IMR-90 (cell line): ENCODE measurements around the gene C10orf95. TPM values are rescaled to one million over a fixed set of nuclear protein-coding genes. Genes with fewer than 3 reads are reported as not detected.

Source experiments
- ATAC-seq: fragments of 200-7000 bp; cut with Tn5 transposase; 2 replicates; pipeline ENCODE4 v1.9.1; 2020; ENCODE audit warnings: low read depth, mild to moderate bottlenecking, moderate library complexity
- BruUV-seq: library from RNA; stranded (reverse); fragments of 400-500 nt; replicated peaks from 2 replicates; lab custom pipeline; 2021; lab: Mats Ljungman, UMichigan
- CTCF ChIA-PET: fragments of 300-600 bp; formaldehyde crosslinking; extraction: SDS; loops from one replicate; lab custom pipeline; 2021; ENCODE audit warnings: antibody characterized with exemption; lab: Yijun Ruan, JAX
- POLR2A ChIA-PET: fragments of 300-600 bp; sonication (Branson Sonifier 250); formaldehyde crosslinking; loops from one replicate; lab custom pipeline; 2022; ENCODE audit warnings: antibody characterized with exemption; ENCODE audit not compliant: unreplicated experiment; lab: Charles Lee
- DNase-seq: peaks from one replicate; pipeline ENCODE4 v3.0.0; 2013
- H2AFZ ChIP-seq: replicated peaks from 2 replicates; pipeline ENCODE3; 2013; ENCODE audit warnings: low read length, mild to moderate bottlenecking; ENCODE audit not compliant: poor library complexity
- H2AK5ac ChIP-seq: 2 replicates; pipeline ENCODE4 v1.6.1; 2013; ENCODE audit warnings: low read depth, low read length, inconsistent platforms
- H2AK9ac ChIP-seq: replicated peaks from 2 replicates; pipeline ENCODE3; 2013; ENCODE audit warnings: mild to moderate bottlenecking, low read depth, low read length, moderate library complexity; ENCODE audit not compliant: poor library complexity
- H2BK120ac ChIP-seq: 2 replicates; pipeline ENCODE4 v1.6.1; 2013; ENCODE audit warnings: low read depth, low read length, inconsistent platforms
- H2BK15ac ChIP-seq: 3 replicates; pipeline ENCODE4 v1.6.1; 2013; ENCODE audit warnings: low read depth, low read length, inconsistent platforms
- H2BK20ac ChIP-seq: 2 replicates; pipeline ENCODE4 v1.6.1; 2013; ENCODE audit warnings: low read depth, mild to moderate bottlenecking, inconsistent platforms, low read length, moderate library complexity
- H2BK5ac ChIP-seq: 2 replicates; pipeline ENCODE4 v1.6.1; 2013; ENCODE audit warnings: mild to moderate bottlenecking, low read depth, low read length, inconsistent platforms; ENCODE audit not compliant: poor library complexity, severe bottlenecking
- H3K14ac ChIP-seq: replicated peaks from 2 replicates; pipeline ENCODE4 v1.6.1; 2013; ENCODE audit warnings: low read depth, low read length, inconsistent platforms
- H3K18ac ChIP-seq: 2 replicates; pipeline ENCODE4 v1.6.1; 2013; ENCODE audit warnings: low read depth, low read length, control low read depth
- H3K23ac ChIP-seq: 2 replicates; pipeline ENCODE4 v1.6.1; 2013; ENCODE audit warnings: low read depth, low read length, inconsistent platforms
- H3K27ac ChIP-seq: 2 replicates; pipeline ENCODE4 v1.5.1; 2013; ENCODE audit warnings: mild to moderate bottlenecking, control low read depth, low read length; ENCODE audit not compliant: insufficient read depth
- H3K27me3 ChIP-seq: 2 replicates; pipeline ENCODE4 v1.6.1; 2013; ENCODE audit warnings: low read length; ENCODE audit not compliant: control insufficient read depth, insufficient read depth
- H3K36me3 ChIP-seq: 2 replicates; pipeline ENCODE4 v1.6.1; 2013; ENCODE audit warnings: low read length, mixed read lengths; ENCODE audit not compliant: control insufficient read depth, insufficient read depth
- H3K4ac ChIP-seq: 2 replicates; pipeline ENCODE4 v1.6.1; 2013; ENCODE audit warnings: low read depth, low read length, inconsistent platforms
- H3K4me1 ChIP-seq: 2 replicates; pipeline ENCODE4 v1.6.1; 2013; ENCODE audit warnings: low read length, mixed read lengths; ENCODE audit not compliant: control insufficient read depth, insufficient read depth
- H3K4me2 ChIP-seq: 2 replicates; pipeline ENCODE4 v1.6.1; 2013; ENCODE audit warnings: low read depth, mild to moderate bottlenecking, control low read depth, low read length, moderate library complexity
- H3K4me3 ChIP-seq: 2 replicates; pipeline ENCODE4 v1.5.1; 2013; ENCODE audit warnings: low read depth, mild to moderate bottlenecking, control low read depth, low read length, moderate library complexity; ENCODE audit not compliant: insufficient read depth
- H3K56ac ChIP-seq: 2 replicates; pipeline ENCODE4 v1.6.1; 2013; ENCODE audit warnings: low read length, inconsistent platforms; ENCODE audit not compliant: insufficient read depth; ENCODE audit errors: extremely low read depth
- H3K79me1 ChIP-seq, 2 experiments: 2 replicates each; pipeline ENCODE4 v1.6.1; 2013; ENCODE audit warnings: low read length in 2 of 2, inconsistent platforms in 1 of 2, low read depth in 1 of 2
- H3K9ac ChIP-seq: 2 replicates; pipeline ENCODE4 v1.6.1; 2013; ENCODE audit warnings: low read depth, low read length, control low read depth
- H3K9me1 ChIP-seq: 2 replicates; pipeline ENCODE4 v1.6.1; 2013; ENCODE audit warnings: low read length, inconsistent platforms; ENCODE audit not compliant: insufficient read depth
- H3K9me3 ChIP-seq: 2 replicates; pipeline ENCODE4 v1.6.1; 2013; ENCODE audit warnings: low read length; ENCODE audit not compliant: control insufficient read depth, insufficient read depth
- H4K20me1 ChIP-seq: 2 replicates; pipeline ENCODE4 v1.6.1; 2013; ENCODE audit warnings: low read length, inconsistent platforms; ENCODE audit not compliant: insufficient read depth
- H4K5ac ChIP-seq: 2 replicates; pipeline ENCODE4 v1.6.1; 2013; ENCODE audit warnings: mild to moderate bottlenecking, low read depth, low read length, control low read depth
- H4K8ac ChIP-seq, 2 experiments: 2 replicates each; pipeline ENCODE4 v1.6.1; 2013; ENCODE audit warnings: low read depth in 2 of 2, low read length in 2 of 2, control low read depth in 1 of 2, inconsistent platforms in 1 of 2
- H4K91ac ChIP-seq: 2 replicates; pipeline ENCODE4 v1.6.1; 2013; ENCODE audit warnings: low read depth, low read length, inconsistent platforms; ENCODE audit not compliant: insufficient read depth
- CEBPB ChIP-seq: IDR thresholded peaks from 2 replicates; pipeline ENCODE4 v1.6.1; 2012; ENCODE audit warnings: low read depth, low read length, improper control_type of control experiment
- CHD1 ChIP-seq: IDR thresholded peaks from 2 replicates; pipeline ENCODE4 v1.6.1; 2012; ENCODE audit warnings: low read depth, low read length, improper control_type of control experiment
- FOS ChIP-seq: fragments of 150-350 bp; IDR thresholded peaks from 2 replicates; pipeline ENCODE4 v1.6.1; 2016; ENCODE audit warnings: low read depth, low read length
- MAFK ChIP-seq: IDR thresholded peaks from 2 replicates; pipeline ENCODE4 v1.6.1; 2012; ENCODE audit warnings: low read depth, low read length, improper control_type of control experiment
- MAZ ChIP-seq: IDR thresholded peaks from 2 replicates; pipeline ENCODE4 v1.6.1; 2012; ENCODE audit warnings: low read depth, mild to moderate bottlenecking, low read length, improper control_type of control experiment, moderate library complexity, borderline replicate concordance
- NFE2L2 ChIP-seq: fragments of 150-350 bp; IDR thresholded peaks from 2 replicates; pipeline ENCODE4 v1.6.1; 2016; ENCODE audit warnings: low read depth, mild to moderate bottlenecking, low read length
- POLR2A ChIP-seq: IDR thresholded peaks from 2 replicates; pipeline ENCODE4 v1.6.1; 2012; ENCODE audit warnings: mild to moderate bottlenecking, low read depth, low read length
- RAD21 ChIP-seq: IDR thresholded peaks from 2 replicates; pipeline ENCODE4 v1.6.1; 2012; ENCODE audit warnings: low read length, improper control_type of control experiment
- RFX5 ChIP-seq: IDR thresholded peaks from 2 replicates; pipeline ENCODE4 v1.8.0; 2012; ENCODE audit warnings: low read depth, mild to moderate bottlenecking, low read length, moderate library complexity
- SMC3 ChIP-seq: fragments of 150-350 bp; IDR thresholded peaks from 2 replicates; pipeline ENCODE4 v1.6.1; 2016; ENCODE audit warnings: low read depth, mild to moderate bottlenecking, antibody characterized with exemption, low read length, moderate library complexity
- WGBS, 2 experiments: methylation state at CpG; one replicate each; pipeline versions ENCODE4 v1.1.5 to v1.1.7; 2013; ENCODE audit warnings: missing lambda C conversion rate in 2 of 2; ENCODE audit not compliant: insufficient read length in 1 of 2; ENCODE audit errors: extremely low coverage in 2 of 2; 5-methylcytosine and 5-hydroxymethylcytosine counted together
- dilution Hi-C: fragments of 300-500 bp; cut with HindIII; formaldehyde crosslinking; loops from one replicate; pipeline ENCODE4 v1.14.3; 2018; ENCODE audit warnings: low sequenced_read_pairs; ENCODE audit not compliant: unreplicated experiment
- in situ Hi-C: fragments of 300-500 bp; cut with MboI; formaldehyde crosslinking; loops from 3 replicates; pipeline ENCODE4 v1.14.3; 2019; ENCODE audit warnings: low sequenced_read_pairs, inconsistent platforms, mixed read lengths
- intact Hi-C: fragments of 100-400 bp; cut with micrococcal nuclease; formaldehyde crosslinking; loops from 2 replicates; pipeline ENCODE4 v1.10.0; 2022
- polyA plus RNA-seq, 3 experiments: library from polyadenylated mRNA; depleted of rRNA; stranded (reverse); fragments of >200 nt; gene quantifications; 2 replicates each; pipeline ENCODE4 v1.2.3, GENCODE V29; 2012; ENCODE audit warnings: low replicate concordance in 1 of 3
- total RNA-seq: library from RNA; depleted of rRNA; stranded (reverse); fragments of >200 nt; gene quantifications from 2 replicates; pipeline ENCODE4 v1.2.3, GENCODE V29; 2012
- TF ChIP-seq, protein P1 (sequence below): fragments of 150-350 bp; IDR thresholded peaks from 2 replicates; pipeline ENCODE4 v1.6.1; 2017; ENCODE audit warnings: mild to moderate bottlenecking, antibody characterized with exemption, low read length, low read depth
- TF ChIP-seq, protein P2 (sequence below): fragments of 150-350 bp; IDR thresholded peaks from 2 replicates; pipeline ENCODE4 v1.6.1; 2016; ENCODE audit warnings: low read depth, mild to moderate bottlenecking, low read length, moderate library complexity, borderline replicate concordance

The C10orf95 gene
- total and polyA plus RNA-seq, 2 of the 4 experiments (the other 2 are of a cell fraction), result not detected

DNA sequence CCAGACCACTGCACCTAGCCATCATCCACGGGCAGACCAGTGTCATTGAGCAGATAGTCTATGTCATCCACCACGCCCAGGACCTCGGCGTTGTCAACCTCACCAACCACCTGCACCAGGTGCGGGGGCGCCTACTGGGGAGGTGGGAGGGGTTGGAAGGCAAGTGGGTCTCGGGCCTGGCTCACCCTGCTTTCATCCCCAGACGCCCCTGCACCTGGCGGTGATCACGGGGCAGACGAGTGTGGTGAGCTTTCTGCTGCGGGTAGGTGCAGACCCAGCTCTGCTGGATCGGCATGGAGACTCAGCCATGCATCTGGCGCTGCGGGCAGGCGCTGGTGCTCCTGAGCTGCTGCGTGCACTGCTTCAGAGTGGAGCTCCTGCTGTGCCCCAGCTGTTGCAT is 51.3 kb downstream of the C10orf95 start:
- Histone ChIP-seq H3K9me3 (no peaks in the 10 kb centered on the region), H2AK9ac (peak overlapping the region; percentile 90), H2BK20ac (no peak overlapping the region), H4K8ac (peak overlapping the region; percentile 83 to 84; a peak in 2 of 4 replicates), H2BK120ac (no peak overlapping the region), H3K4me3 (no peak overlapping the region), H3K4me1 (peaks cover 15% of the 10 kb centered on the region), H3K9me1 (peaks cover 6% of the 10 kb centered on the region; the same call in 1 of the 2 replicates), H2BK5ac (no peak overlapping the region), H3K14ac (no peak overlapping the region), H3K23ac (no peak overlapping the region), H2BK15ac (no peak overlapping the region), H4K91ac (no peak overlapping the region), H3K4me2 (no peak overlapping the region), H3K79me1 (peaks cover 26 to 31% of the 10 kb centered on the region in 2 experiments), H3K56ac (no peak overlapping the region), H3K9ac (peak overlapping the region; percentile 77), H2AK5ac (peak overlapping the region; percentile 83), H4K20me1 (peaks cover 6% of the 10 kb centered on the region), H2AFZ (no peak overlapping the region), H3K4ac (no peak overlapping the region), H4K5ac (peak overlapping the region; percentile 77; the same call in 1 of the 2 replicates), H3K18ac (no peak overlapping the region), H3K27me3 (no peaks in the 10 kb centered on the region), H3K36me3 (peaks cover 26% of the 10 kb centered on the region), H3K27ac (no peak overlapping the region; the same call in 1 of the 2 replicates)
- no peak for TF ChIP-seq MAFK
- no peak for TF ChIP-seq MAZ
- no peak for TF ChIP-seq CEBPB
- no peak for TF ChIP-seq SMC3
- TF ChIP-seq POLR2A, result no peak
- TF ChIP-seq FOS, result no peak
- no peak for TF ChIP-seq NFE2L2
- TF ChIP-seq RFX5, result no peak
- TF ChIP-seq, protein P1, sequence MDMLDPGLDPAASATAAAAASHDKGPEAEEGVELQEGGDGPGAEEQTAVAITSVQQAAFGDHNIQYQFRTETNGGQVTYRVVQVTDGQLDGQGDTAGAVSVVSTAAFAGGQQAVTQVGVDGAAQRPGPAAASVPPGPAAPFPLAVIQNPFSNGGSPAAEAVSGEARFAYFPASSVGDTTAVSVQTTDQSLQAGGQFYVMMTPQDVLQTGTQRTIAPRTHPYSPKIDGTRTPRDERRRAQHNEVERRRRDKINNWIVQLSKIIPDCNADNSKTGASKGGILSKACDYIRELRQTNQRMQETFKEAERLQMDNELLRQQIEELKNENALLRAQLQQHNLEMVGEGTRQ, result no peak
- TF ChIP-seq, protein P2, sequence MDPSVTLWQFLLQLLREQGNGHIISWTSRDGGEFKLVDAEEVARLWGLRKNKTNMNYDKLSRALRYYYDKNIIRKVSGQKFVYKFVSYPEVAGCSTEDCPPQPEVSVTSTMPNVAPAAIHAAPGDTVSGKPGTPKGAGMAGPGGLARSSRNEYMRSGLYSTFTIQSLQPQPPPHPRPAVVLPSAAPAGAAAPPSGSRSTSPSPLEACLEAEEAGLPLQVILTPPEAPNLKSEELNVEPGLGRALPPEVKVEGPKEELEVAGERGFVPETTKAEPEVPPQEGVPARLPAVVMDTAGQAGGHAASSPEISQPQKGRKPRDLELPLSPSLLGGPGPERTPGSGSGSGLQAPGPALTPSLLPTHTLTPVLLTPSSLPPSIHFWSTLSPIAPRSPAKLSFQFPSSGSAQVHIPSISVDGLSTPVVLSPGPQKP, result no peak
- TF ChIP-seq RAD21, result no peak
- TF ChIP-seq CHD1, result no peak
- ChIA-PET POLR2A (no interaction called here), CTCF (interaction anchor here (0.6 to 1.8 kb wide), 4 partner anchors 20 to 170 kb away, joined by 3 to 9 read pairs (median 5); no protein-coding TSS in a partner anchor)
- DNase-seq (no peak), ATAC-seq (no peak)
- 93% methylated on average over 6 of the region's 17 CpGs; no CpG with 5 or more reads in 1 of the 2 experiments for WGBS, 2 experiments
- intact Hi-C loops (no loop called here), dilution Hi-C loops (no loop called here), in situ Hi-C loops (no loop called here)
- BruUV-seq, result no TSS peak
